H9 (cell line): ENCODE data around the gene OIT3. TPM values are rescaled to one million over a fixed set of nuclear protein-coding genes. Genes with fewer than 3 reads are reported as not detected.

Source experiments
- DNase-seq: peaks from one replicate; pipeline ENCODE4 v3.0.0-alpha.2; 2017
- H2AFZ ChIP-seq: one replicate; pipeline ENCODE4 v1.6.1; 2013; ENCODE audit warnings: mild to moderate bottlenecking, low read length, control low read depth, moderate library complexity
- H2AK5ac ChIP-seq: 2 replicates; pipeline ENCODE4 v1.6.1; 2013; ENCODE audit warnings: low read length, control low read depth, mixed read lengths; ENCODE audit not compliant: insufficient read length
- H2BK120ac ChIP-seq: one replicate; pipeline ENCODE4 v1.6.1; 2013; ENCODE audit warnings: low read depth, mild to moderate bottlenecking, low read length, control low read depth, inconsistent platforms; ENCODE audit not compliant: poor library complexity, severe bottlenecking
- H2BK12ac ChIP-seq: 2 replicates; pipeline ENCODE4 v1.6.1; 2013; ENCODE audit warnings: low read length, control low read depth, mixed read lengths, low read depth; ENCODE audit not compliant: insufficient read length
- H2BK15ac ChIP-seq: 2 replicates; pipeline ENCODE4 v1.6.1; 2013; ENCODE audit warnings: low read depth, low read length, control low read depth
- H2BK20ac ChIP-seq: one replicate; pipeline ENCODE4 v1.6.1; 2013; ENCODE audit warnings: low read depth, mild to moderate bottlenecking, low read length, control low read depth, inconsistent platforms; ENCODE audit not compliant: poor library complexity, severe bottlenecking
- H2BK5ac ChIP-seq: 2 replicates; pipeline ENCODE4 v1.6.1; 2013; ENCODE audit warnings: low read length, control low read depth, mixed read lengths; ENCODE audit not compliant: insufficient read length
- H3K14ac ChIP-seq: 2 replicates; pipeline ENCODE4 v1.6.1; 2013; ENCODE audit warnings: low read length, control low read depth; ENCODE audit not compliant: insufficient read depth
- H3K18ac ChIP-seq: 2 replicates; pipeline ENCODE4 v1.6.1; 2013; ENCODE audit warnings: low read depth, mild to moderate bottlenecking, mixed read lengths, low read length, control low read depth; ENCODE audit not compliant: insufficient read length
- H3K23ac ChIP-seq: 2 replicates; pipeline ENCODE4 v1.6.1; 2013; ENCODE audit warnings: low read length, control low read depth, mixed read lengths, low read depth; ENCODE audit not compliant: insufficient read length
- H3K23me2 ChIP-seq: 2 replicates; pipeline ENCODE4 v1.6.1; 2013; ENCODE audit warnings: low read depth, mild to moderate bottlenecking, mixed read lengths, low read length, control low read depth; ENCODE audit not compliant: insufficient read length, poor library complexity, severe bottlenecking
- H3K27ac ChIP-seq: 2 replicates; pipeline ENCODE4 v1.5.1; 2013; ENCODE audit warnings: low read length, control low read depth, mixed read lengths, low read depth; ENCODE audit not compliant: insufficient read length
- H3K27me3 ChIP-seq: 2 replicates; pipeline ENCODE4 v1.6.1; 2013; ENCODE audit warnings: low read length, control low read depth, inconsistent platforms; ENCODE audit not compliant: insufficient read depth
- H3K4ac ChIP-seq: 2 replicates; pipeline ENCODE4 v1.6.1; 2013; ENCODE audit warnings: low read depth, mild to moderate bottlenecking, control low read depth, inconsistent platforms, low read length, moderate library complexity
- H3K4me1 ChIP-seq: 2 replicates; pipeline ENCODE4 v1.6.1; 2013; ENCODE audit warnings: low read length, control low read depth, inconsistent platforms; ENCODE audit not compliant: insufficient read depth
- H3K4me2 ChIP-seq: 2 replicates; pipeline ENCODE4 v1.6.1; 2013; ENCODE audit warnings: low read length, control low read depth, mixed read lengths; ENCODE audit not compliant: insufficient read length, insufficient read depth
- H3K56ac ChIP-seq: 2 replicates; pipeline ENCODE4 v1.6.1; 2013; ENCODE audit warnings: low read depth, mild to moderate bottlenecking, mixed read lengths, low read length, control low read depth; ENCODE audit not compliant: insufficient read length
- H3K79me1 ChIP-seq: 2 replicates; pipeline ENCODE4 v1.6.1; 2013; ENCODE audit warnings: low read depth, mild to moderate bottlenecking, moderate library complexity, low read length, control low read depth, inconsistent platforms; ENCODE audit not compliant: insufficient read depth, poor library complexity, severe bottlenecking
- H3K79me2 ChIP-seq: 2 replicates; pipeline ENCODE4 v1.6.1; 2013; ENCODE audit warnings: low read length, control low read depth, inconsistent platforms; ENCODE audit not compliant: insufficient read depth
- H3K9ac ChIP-seq: 2 replicates; pipeline ENCODE4 v1.6.1; 2013; ENCODE audit warnings: low read length, control low read depth, mixed read lengths; ENCODE audit not compliant: insufficient read length; ENCODE audit errors: extremely low read depth
- H3K9me3 ChIP-seq: one replicate; pipeline ENCODE4 v1.6.1; 2013; ENCODE audit warnings: low read depth, low read length, inconsistent platforms; ENCODE audit not compliant: control insufficient read depth
- H3T11ph ChIP-seq: one replicate; pipeline ENCODE4 v1.6.1; 2013; ENCODE audit warnings: mild to moderate bottlenecking, low read length, control low read depth, inconsistent platforms
- H4K20me1 ChIP-seq: one replicate; pipeline ENCODE4 v1.6.1; 2013; ENCODE audit not compliant: control insufficient read depth, insufficient read length, insufficient read depth
- H4K5ac ChIP-seq: 2 replicates; pipeline ENCODE4 v1.6.1; 2013; ENCODE audit warnings: low read depth, mild to moderate bottlenecking, mixed read lengths, low read length, control low read depth; ENCODE audit not compliant: insufficient read length
- H4K8ac ChIP-seq: replicated peaks from 2 replicates; pipeline ENCODE4 v1.6.1; 2013; ENCODE audit warnings: low read length, control low read depth, mixed read lengths, low read depth; ENCODE audit not compliant: insufficient read length
- H4K91ac ChIP-seq: 2 replicates; pipeline ENCODE4 v1.6.1; 2013; ENCODE audit warnings: low read depth, mild to moderate bottlenecking, moderate library complexity, mixed read lengths, low read length, control low read depth; ENCODE audit not compliant: insufficient read length
- H3K27ac Mint-ChIP-seq, 3 experiments: 2 replicates in 2 of 3; 3 replicates in 1 of 3; pipeline ENCODE4 v1.8.0; 2020 to 2021; ENCODE audit warnings: mixed read lengths in 3 of 3, mild to moderate bottlenecking in 1 of 3, moderate library complexity in 1 of 3
- H3K27me3 Mint-ChIP-seq: 2 replicates; pipeline ENCODE4 v1.8.0; 2021; ENCODE audit warnings: low read depth, mild to moderate bottlenecking, moderate library complexity, mixed read lengths
- H3K36me3 Mint-ChIP-seq, 3 experiments: 2 replicates in 2 of 3; 3 replicates in 1 of 3; pipeline ENCODE4 v1.8.0; 2020 to 2021; ENCODE audit warnings: low read depth in 3 of 3, mixed read lengths in 3 of 3; ENCODE audit not compliant: insufficient read depth in 1 of 3
- H3K4me1 Mint-ChIP-seq, 2 experiments: 2 replicates each; pipeline ENCODE4 v1.8.0; 2020; ENCODE audit warnings: mixed read lengths in 2 of 2
- H3K4me3 Mint-ChIP-seq, 2 experiments: 2 replicates in 1 of 2; 3 replicates in 1 of 2; pipeline ENCODE4 v1.8.0; 2020 to 2021; ENCODE audit warnings: mild to moderate bottlenecking in 2 of 2, mixed read lengths in 2 of 2, moderate library complexity in 1 of 2
- H3K9me3 Mint-ChIP-seq, 2 experiments: 2 replicates in 1 of 2; 3 replicates in 1 of 2; pipeline ENCODE4 v1.8.0; 2020; ENCODE audit warnings: mild to moderate bottlenecking in 2 of 2, mixed read lengths in 2 of 2, moderate library complexity in 1 of 2
- CTCF ChIP-seq: fragments of 200-600 bp; sonication (generic); conservative IDR thresholded peaks from 3 replicates; pipeline ENCODE4 v1.8.0; 2021; ENCODE audit warnings: antibody characterized with exemption, mild to moderate bottlenecking
- WGBS: extraction: QIAGEN DNeasy Blood & Tissue Kit; methylation state at CpG from one replicate; pipeline ENCODE4 v1.1.7; 2013; ENCODE audit warnings: missing lambda C conversion rate, low lambda C conversion rate, mixed read lengths; ENCODE audit not compliant: insufficient read length; ENCODE audit errors: extremely low coverage; 5-methylcytosine and 5-hydroxymethylcytosine counted together
- total RNA-seq: library from RNA; stranded (reverse); gene quantifications from 2 replicates; pipeline ENCODE4 v1.2.1, GENCODE V29; 2021

The OIT3 gene
- total RNA-seq, 1 experiment from 2014 or later: not detected

GRCh38 chr10:72953687-72954086 is 60.1 kb downstream of the OIT3 start:
- Histone ChIP-seq H3K27me3 (no peaks in the 10 kb centered on the region; the same call in 1 of the 2 replicates), H3K4me2 (no peak overlapping the region), H2AFZ (peak overlapping the region; percentile 67), H3T11ph (no peak overlapping the region), H3K23me2 (no peaks in the 10 kb centered on the region), H2BK5ac (no peak overlapping the region), H4K5ac (no peak overlapping the region), H3K56ac (no peak overlapping the region), H4K20me1 (no peaks in the 10 kb centered on the region), H3K9ac (no peak overlapping the region), H3K9me3 (no peaks in the 10 kb centered on the region), H2BK20ac (no peak overlapping the region), H3K79me2 (no peaks in the 10 kb centered on the region), H3K79me1 (no peaks in the 10 kb centered on the region), H2AK5ac (no peak overlapping the region), H3K4me1 (no peaks in the 10 kb centered on the region; the same call in 1 of the 2 replicates), H3K23ac (no peak overlapping the region), H2BK12ac (no peak overlapping the region), H2BK120ac (no peak overlapping the region), H4K8ac (no peak overlapping the region), H3K14ac (no peak overlapping the region), H2BK15ac (no peak overlapping the region), H3K27ac (no peak overlapping the region), H3K4ac (no peak overlapping the region), H3K18ac (no peak overlapping the region), H4K91ac (no peak overlapping the region)
- H3K9me3 Mint-ChIP-seq: no peaks in the 10 kb centered on the region
- TF ChIP-seq CTCF: no peak
- H3K36me3 Mint-ChIP-seq: no peaks in the 10 kb centered on the region
- no CpG with 5 or more reads among the region's 8 CpGs for WGBS
- peak; percentile 53 for DNase-seq
- no peaks in the 10 kb centered on the region; the same call in 1 of the 2 replicates for H3K27me3 Mint-ChIP-seq
- peaks cover 31 to 40% of the 10 kb centered on the region in 2 experiments for H3K4me1 Mint-ChIP-seq
- peak overlapping the region in 2 of 3 experiments; percentile 28 to 70; a peak in 3 of 7 replicates for H3K27ac Mint-ChIP-seq
- H3K4me3 Mint-ChIP-seq: no peak overlapping the region; a peak in 1 of 5 replicates
